NCI-H774 (cell line): Measurements from ENCODE around the gene OR2F2.

ENCODE experiments used
- DNase-seq: peaks from one replicate; lab custom pipeline; 2025; lab: John Stamatoyannopoulos, UW

The OR2F2 gene

DNA sequence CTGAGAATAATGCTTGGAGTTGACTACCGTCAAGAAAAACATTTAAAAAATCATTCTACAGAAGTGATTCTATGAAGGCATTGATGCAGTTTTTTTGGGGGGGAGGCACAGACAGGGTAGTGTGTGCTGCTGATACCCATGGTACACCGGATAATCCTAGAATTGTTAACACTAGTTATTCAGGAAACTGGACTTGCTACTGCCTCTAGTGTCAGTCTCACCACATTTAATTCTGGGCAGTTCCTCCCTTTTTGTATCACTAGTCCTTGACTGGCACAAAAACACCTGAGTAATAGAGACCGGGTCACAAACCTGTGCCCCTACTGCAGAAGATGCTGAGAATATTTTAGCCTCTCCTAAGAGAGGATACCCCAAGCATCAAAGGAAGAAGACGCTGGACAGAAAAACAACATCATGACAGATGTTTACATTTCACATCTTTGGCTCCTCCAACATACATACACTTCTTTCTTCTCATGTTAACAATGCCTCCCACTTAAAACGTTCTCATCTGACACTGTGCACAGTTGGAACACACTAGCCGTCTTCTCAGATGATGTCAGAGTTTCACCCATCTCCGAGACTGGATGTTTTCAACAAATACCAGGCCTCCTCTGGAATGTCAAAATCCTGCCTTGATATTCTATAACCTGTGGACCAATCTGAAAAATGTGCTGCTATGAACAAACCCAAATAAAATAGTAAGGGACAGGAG, 19.9 kb upstream of the OR2F2 start:
- no peak for DNase-seq

GRCh38 chr7:143924851-143925250, 10.2 kb upstream of the OR2F2 start:
- no peak for DNase-seq

GRCh38 chr7:143929224-143929920, 5.7 kb upstream of the OR2F2 start:
- no peak for DNase-seq

- DNase-seq, result no peak
Observed at GRCh38 chr7:143931739-143932138, 3.3 kb upstream of the OR2F2 start.

DNA sequence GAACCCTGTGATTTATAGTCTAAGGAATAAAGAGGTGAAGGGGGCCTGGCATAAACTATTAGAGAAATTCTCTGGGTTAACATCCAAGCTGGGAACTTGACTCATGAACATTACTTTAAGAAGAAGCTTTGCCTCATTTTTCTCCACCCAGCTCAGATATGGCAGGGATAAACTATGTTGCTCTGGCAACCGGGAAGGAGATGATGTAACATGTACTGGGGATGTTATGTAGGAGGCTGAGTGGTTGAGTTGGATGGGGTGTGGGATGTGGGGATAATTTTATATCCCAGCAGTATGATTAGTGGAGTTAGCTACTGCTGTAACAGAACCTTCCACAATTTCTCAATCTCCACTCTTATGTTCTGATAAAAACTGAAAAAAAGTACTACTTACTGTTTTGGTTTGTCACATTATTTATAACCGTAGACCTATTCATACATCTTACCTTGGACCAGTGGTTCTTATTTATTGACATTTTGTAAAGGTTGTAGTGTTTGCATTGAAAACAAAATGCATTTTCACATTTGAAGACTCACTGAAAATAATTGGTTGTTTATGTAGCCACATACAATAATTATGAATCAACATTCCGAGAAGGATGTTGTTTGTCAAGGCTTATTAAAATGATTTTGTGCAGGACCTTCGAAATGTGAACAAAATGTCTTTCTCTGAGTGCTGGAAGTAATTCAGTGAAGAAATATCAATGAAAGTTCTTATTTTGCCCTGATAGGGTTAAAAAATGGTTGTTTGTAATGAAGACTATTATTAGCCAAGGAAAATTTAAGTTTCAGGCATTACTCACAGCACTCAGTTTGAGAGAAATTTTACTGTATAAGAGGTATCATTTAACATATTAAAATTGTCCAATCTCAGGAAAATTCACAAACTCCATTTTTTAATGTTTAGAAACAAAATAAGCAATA, 1.3 kb downstream of the OR2F2 start:
- no peak for DNase-seq

GRCh38 chr7:143938379-143939243, 3.6 kb downstream of the OR2F2 start:
- DNase-seq, result no peak

DNA sequence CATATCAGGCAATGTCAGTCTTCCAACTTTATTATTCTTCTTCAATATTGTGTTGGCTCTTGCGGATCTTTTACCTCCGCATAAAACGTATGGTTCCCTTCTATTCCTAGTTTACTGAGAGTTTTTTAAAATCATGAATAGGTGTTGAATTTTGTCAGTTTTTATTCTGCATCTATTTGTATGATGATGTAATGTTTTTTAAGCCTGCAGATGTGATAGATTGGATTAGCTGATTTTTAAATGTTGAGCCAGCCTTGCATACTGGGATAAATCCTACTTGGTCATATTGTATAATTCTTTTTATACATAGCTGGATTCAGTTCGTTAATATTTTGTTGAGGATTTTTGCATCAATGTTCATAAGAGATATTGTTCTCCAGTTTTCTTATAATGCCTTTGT, 10.4 kb downstream of the OR2F2 start:
- DNase-seq, result no peak

DNA sequence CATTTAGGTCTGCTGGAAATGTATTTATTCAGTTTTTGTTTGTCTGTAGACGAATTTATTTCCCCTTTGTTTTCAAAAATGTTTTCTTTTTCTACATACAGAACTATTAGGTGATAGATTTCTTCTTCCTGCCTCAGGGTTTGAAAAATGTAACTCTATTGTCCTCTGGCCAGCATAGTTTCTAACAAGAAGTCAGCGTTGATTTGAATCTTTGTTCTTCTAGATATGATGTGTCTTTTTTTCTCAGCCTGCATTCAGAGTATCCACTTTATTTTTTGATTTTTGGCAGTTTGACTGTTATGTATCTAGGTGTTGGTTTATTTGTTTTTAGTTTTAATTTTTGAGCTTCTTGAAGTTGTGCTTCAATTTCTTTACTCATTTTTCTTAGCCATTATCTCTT, 12.1 kb downstream of the OR2F2 start:
- no peak for DNase-seq

GRCh38 chr7:143948733-143949132, 13.7 kb downstream of the OR2F2 start:
- DNase-seq, result no peak

DNA sequence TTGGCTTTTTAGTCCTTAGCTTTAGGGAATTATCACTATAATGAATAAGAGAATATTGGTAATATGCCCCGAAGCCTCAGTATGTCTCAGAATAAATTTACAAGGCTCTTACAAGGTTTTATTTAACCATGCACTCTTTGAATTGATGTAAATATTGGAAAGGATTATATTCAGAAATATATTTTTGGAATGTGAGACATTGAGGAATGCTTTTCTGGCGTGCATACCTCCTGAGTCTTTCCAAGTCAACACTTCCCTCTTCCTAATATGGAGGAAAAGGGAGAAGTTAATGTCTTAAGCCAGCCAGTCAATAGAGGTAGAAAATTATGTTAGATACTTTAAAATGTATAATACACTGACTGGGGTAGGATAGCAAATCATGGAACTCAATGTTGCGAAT, 18.4 kb downstream of the OR2F2 start:
- no peak for DNase-seq

- no peak for DNase-seq
Observed at GRCh38 chr7:143954135-143954534, 19.1 kb downstream of the OR2F2 start.

- DNase-seq, result no peak
Observed at GRCh38 chr7:143954544-143954943, 19.5 kb downstream of the OR2F2 start, which contains the start of gene OR2F1. TSS of gene OR2F1 (plus strand) at chr7:143954844. CDS start at chr7:143959971, 5,127 bp downstream.

- no peak for DNase-seq
Observed at GRCh38 chr7:143958781-143959180, 23.7 kb downstream of the OR2F2 start.

GRCh38 chr7:143960813-143961610, 26.0 kb downstream of the OR2F2 start:
- no peak for DNase-seq

GRCh38 chr7:143965280-143965679, 30.2 kb downstream of the OR2F2 start:
- no peak for DNase-seq

DNA sequence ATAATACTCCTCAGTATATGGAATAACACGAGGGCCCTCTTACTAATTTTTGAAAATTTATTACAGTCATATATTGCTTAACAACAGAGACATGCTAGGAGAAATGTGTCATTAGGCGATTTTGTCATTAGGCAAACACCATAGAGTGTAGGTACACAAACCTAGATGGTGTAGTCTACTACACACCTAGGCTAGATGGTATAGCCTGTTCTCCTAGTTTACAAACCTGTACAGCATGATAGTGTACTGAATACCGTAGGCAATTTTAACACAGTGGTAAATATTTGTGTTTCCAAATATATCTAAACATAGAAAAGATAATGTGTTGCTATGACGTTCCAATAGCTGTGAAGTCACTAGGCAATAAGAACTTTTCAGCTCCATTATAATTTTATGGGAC, 32.4 kb downstream of the OR2F2 start:
- no peak for DNase-seq

DNA sequence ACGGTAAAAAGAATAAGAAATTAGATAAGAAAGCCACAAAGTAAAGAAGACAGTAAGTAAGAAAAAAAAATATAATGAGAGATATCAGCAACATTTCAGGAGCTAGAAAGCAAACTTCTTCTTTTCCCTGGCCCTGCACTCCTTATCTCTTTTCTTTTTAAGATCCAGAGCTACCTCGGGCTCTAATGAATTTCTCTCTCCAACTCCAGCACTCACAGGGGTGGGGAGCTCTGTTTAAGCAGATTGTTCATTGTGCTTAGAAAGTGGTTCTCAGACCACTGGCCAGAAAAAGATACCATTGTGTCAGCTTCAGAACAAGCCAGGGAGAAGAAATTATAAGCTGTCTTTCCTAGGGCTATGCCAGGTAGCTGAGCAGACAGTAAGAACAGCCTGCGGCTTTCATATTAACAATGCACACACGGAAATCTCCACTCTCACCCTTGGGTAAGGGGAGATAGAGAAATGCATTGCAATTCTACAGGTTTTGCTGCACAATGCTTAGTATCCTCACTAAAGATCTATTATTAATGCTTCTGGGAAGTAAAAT, 38.9 kb downstream of the OR2F2 start:
- DNase-seq, result no peak

- DNase-seq, result no peak
Observed at GRCh38 chr7:143974459-143974858, 39.4 kb downstream of the OR2F2 start.

DNA sequence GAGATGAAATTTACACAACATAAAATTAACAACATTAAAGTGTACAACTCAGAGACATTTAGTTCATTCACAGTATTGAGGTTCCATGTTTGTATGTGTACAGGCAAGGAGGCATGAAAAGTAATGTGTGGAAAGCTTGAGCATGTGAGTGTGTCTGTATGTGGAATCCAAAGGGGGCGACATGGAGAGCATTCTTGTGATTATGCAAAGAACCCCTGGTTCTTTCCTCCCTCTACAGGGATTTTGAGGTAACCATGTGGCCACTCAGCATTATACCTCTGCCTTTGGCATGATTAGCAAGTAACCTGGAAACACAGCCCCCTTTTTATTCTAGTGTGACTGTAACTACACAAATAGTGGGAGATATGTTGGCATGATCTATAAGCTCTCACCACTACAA, 40.6 kb downstream of the OR2F2 start:
- no peak for DNase-seq

GRCh38 chr7:143978585-143978984, 43.6 kb downstream of the OR2F2 start:
- DNase-seq, result no peak
